Spleen (tissue), 11 donors: ENCODE measurements around the gene SELENOO. TPM values are rescaled to one million over a fixed set of nuclear protein-coding genes. Genes with fewer than 3 reads are reported as not detected.
A peak's percentile ranks its signal among the peaks of the same experiment; 100 is the strongest.

Experiments used
- DNase-seq: peaks from one replicate; pipeline ENCODE4 v3.0.0-alpha.2; 2020
- H3K27ac ChIP-seq, 8 donors: fragments of 200-600 bp; sonication (generic) in 7 of 8; 1 replicate in 4 of 8; 2 replicates in 4 of 8; pipeline versions ENCODE4 v1.5.0 to v1.8.0; 2016 to 2021; ENCODE audit warnings: inconsistent platforms in 4 of 8, mild to moderate bottlenecking in 4 of 8, moderate library complexity in 1 of 8
- H3K27me3 ChIP-seq, 7 donors: fragments of 200-600 bp; sonication (generic) in 6 of 7; replicated peaks in 1 of 7; 1 replicate in 4 of 7; 2 replicates in 3 of 7; pipeline versions ENCODE4 v1.5.0 to v1.8.0; 2016 to 2021; ENCODE audit warnings: inconsistent platforms in 3 of 7, mild to moderate bottlenecking in 1 of 7
- H3K36me3 ChIP-seq, 6 donors: fragments of 200-600 bp; sonication (generic) in 5 of 6; 1 replicate in 4 of 6; 2 replicates in 2 of 6; pipeline versions ENCODE4 v1.5.0 to v1.8.0; 2016 to 2021; ENCODE audit warnings: inconsistent platforms in 2 of 6
- H3K4me1 ChIP-seq, 6 donors: fragments of 200-600 bp; sonication (generic) in 5 of 6; 1 replicate in 3 of 6; 2 replicates in 3 of 6; pipeline versions ENCODE4 v1.5.0 to v1.8.0; 2016 to 2021; ENCODE audit warnings: inconsistent platforms in 3 of 6
- H3K4me3 ChIP-seq, 8 donors: fragments of 200-600 bp; sonication (generic) in 7 of 8; 1 replicate in 4 of 8; 2 replicates in 4 of 8; pipeline versions ENCODE4 v1.5.0 to v1.8.0; 2016 to 2021; ENCODE audit warnings: inconsistent platforms in 4 of 8, mild to moderate bottlenecking in 4 of 8, moderate library complexity in 2 of 8
- H3K9me3 ChIP-seq, 8 donors: fragments of 200-600 bp; sonication (generic) in 7 of 8; 1 replicate in 4 of 8; 2 replicates in 4 of 8; pipeline versions ENCODE4 v1.5.0 to v1.8.0; 2016 to 2021; ENCODE audit warnings: inconsistent platforms in 4 of 8
- CTCF ChIP-seq, 11 experiments: fragments of 200-600 bp in 7 of 11; fragments of 450-650 bp in 4 of 11; sonication (generic) in 4 of 11; IDR thresholded peaks in 8 of 11; conservative IDR thresholded peaks in 3 of 11; 1 replicate in 7 of 11; 2 replicates in 4 of 11; pipeline versions ENCODE4 v1.4.0 to v1.8.0; 2016 to 2021; ENCODE audit warnings: antibody characterized with exemption in 11 of 11, inconsistent platforms in 4 of 11, mild to moderate bottlenecking in 1 of 11
- POLR2A ChIP-seq, 3 donors: fragments of 450-650 bp; IDR thresholded peaks; one replicate each; pipeline ENCODE4 v1.5.1; 2017; ENCODE audit warnings: antibody characterized with exemption in 3 of 3, mild to moderate bottlenecking in 1 of 3
- POLR2AphosphoS5 ChIP-seq, 3 donors: sonication (generic); formaldehyde crosslinking; IDR thresholded peaks; one replicate each; pipeline ENCODE4 v1.5.1; 2017; ENCODE audit warnings: antibody characterized with exemption in 3 of 3
- WGBS, 5 donors: extraction: QIAGEN DNeasy Blood & Tissue Kit in 3 of 5; methylation state at CpG; one replicate each; pipeline versions ENCODE4 v1.1.5 to v1.1.7; 2013 to 2018; 5-methylcytosine and 5-hydroxymethylcytosine counted together
- intact Hi-C: fragments of 100-400 bp; cut with DNase I; formaldehyde crosslinking; loops from one replicate; pipeline ENCODE4 v1.15.0; 2023; ENCODE audit warnings: low total_unique reads
- polyA plus RNA-seq, 3 donors: library from polyadenylated mRNA; stranded (reverse); fragments of 200-250 nt; gene quantifications; one replicate each; pipeline ENCODE4 v1.2.1, GENCODE V29; 2013
- total RNA-seq, 7 donors: library from RNA; depleted of rRNA in 3 of 7; stranded (reverse); fragments of >200 nt in 3 of 7; fragmentation: NEBNext Ultra II Directional in 4 of 7; extraction: Animal tissue kit (Norgen Biotek cat#: 25700) in 4 of 7; gene quantifications; one replicate each; pipeline versions ENCODE4 v1.1.0 to v1.2.1, GENCODE V29; 2016 to 2021
- donor health status: healthy with polysubstance abuse.
- donor health status: DM: no; HTN: no; CAD: no; lungs with moderate emphysema.
- donor health status: DM: no; HTN: no; CAD: no.
- donor health status: Bipolar disorder and iron deficiency.
- donor health status: healthy.
- donor health status: DM: no; HTN: no; CAD: no.
- donor health status: DM: yes; HTN: yes; CAD: no.

SELENOO gene
- total and polyA plus RNA-seq, 10 donors, result 25.4 to 70.8 (median 29.5) TPM

GRCh38 chr22:50258361-50259292, 57.8 kb downstream of the SELENOO start:
- no peak overlapping the region for H3K4me3 ChIP-seq
- no peak for DNase-seq
- H3K27ac ChIP-seq, result no peak overlapping the region
- no peaks in the 10 kb centered on the region for H3K9me3 ChIP-seq
- no peaks in the 10 kb centered on the region for H3K36me3 ChIP-seq
- WGBS, 5 donors, result 88 to 95% (median 90%) methylated on average over 19 to 24 of the region's 24 CpGs
- peaks cover 0 to 55% (median 23%) of the 10 kb centered on the region in 7 donors for H3K27me3 ChIP-seq
- intact Hi-C loops, result no loop called here
- peaks cover 5 to 32% (median 21%) of the 10 kb centered on the region in 6 donors for H3K4me1 ChIP-seq
- TF ChIP-seq CTCF (IDR thresholded peaks at IDR 0.05 in 8 of 11, conservative IDR thresholded peaks at IDR 0.05 in 3 of 11) (no peak), POLR2AphosphoS5 (IDR thresholded peaks at IDR 0.05) (no peak), POLR2A (IDR thresholded peaks at IDR 0.05) (no peak)

GRCh38 chr22:50259302-50259701, 58.5 kb downstream of the SELENOO start:
- Histone ChIP-seq H3K4me1 (peaks cover 5 to 32% (median 21%) of the 10 kb centered on the region in 6 donors), H3K27ac (no peak overlapping the region)
- 91 to 95% (median 94%) methylated on average over 12 to 15 of the region's 15 CpGs for WGBS, 5 donors

GRCh38 chr22:50260434-50260800, 59.6 kb downstream of the SELENOO start:
- Histone ChIP-seq H3K27me3 (peaks cover 0 to 62% (median 23%) of the 10 kb centered on the region in 7 donors), H3K4me1 (peaks cover 5 to 32% (median 21%) of the 10 kb centered on the region in 6 donors), H3K9me3 (no peaks in the 10 kb centered on the region), H3K36me3 (no peaks in the 10 kb centered on the region), H3K27ac (no peak overlapping the region), H3K4me3 (peak overlapping the region in 6 of 8 donors; percentile 35 to 73 (median 38))
- no peak for DNase-seq
- TF ChIP-seq POLR2AphosphoS5 (IDR thresholded peaks at IDR 0.05), result no peak
- TF ChIP-seq POLR2A (IDR thresholded peaks at IDR 0.05), result no peak
- TF ChIP-seq CTCF (IDR thresholded peaks at IDR 0.05 in 8 of 11, conservative IDR thresholded peaks at IDR 0.05 in 3 of 11), result no peak
- intact Hi-C loops, result no loop called here
- 27 to 41% (median 29%) methylated on average over 7 to 11 of the region's 11 CpGs; no CpG with 5 or more reads in 1 of the 5 donors for WGBS, 5 donors

More at GRCh38 chr22:50259302-50259701, 58.5 kb downstream of the SELENOO start:
- Histone ChIP-seq H3K36me3 (no peaks in the 10 kb centered on the region), H3K9me3 (no peaks in the 10 kb centered on the region), H3K4me3 (no peak overlapping the region), H3K27me3 (peaks cover 0 to 62% (median 23%) of the 10 kb centered on the region in 7 donors)
- intact Hi-C loops, result no loop called here
- DNase-seq, result no peak
- no peak for TF ChIP-seq POLR2AphosphoS5 (IDR thresholded peaks at IDR 0.05)
- no peak for TF ChIP-seq CTCF (IDR thresholded peaks at IDR 0.05 in 8 of 11, conservative IDR thresholded peaks at IDR 0.05 in 3 of 11)
- no peak for TF ChIP-seq POLR2A (IDR thresholded peaks at IDR 0.05)
